Measurements from ENCODE around the gene ELAVL1.

- TF ChIP-seq POLR2AphosphoS5 (IDR thresholded peaks at IDR 0.05) (no peak), POLR2A (IDR thresholded peaks at IDR 0.05) (no peak), CTCF (IDR thresholded peaks at IDR 0.05) (no peak)
These were observed 18.2 kb downstream of the ELAVL1 start for GRCh38 chr19:7987114-7987768.
